Left lung (tissue), 10 donors: ENCODE measurements around the gene AK5. TPM values are rescaled to one million over a fixed set of nuclear protein-coding genes. Genes with fewer than 3 reads are reported as not detected.

Experiments
- ATAC-seq: fragments of 200-7000 bp; cut with Tn5 transposase; one replicate; pipeline ENCODE4 v1.9.1; 2020; ENCODE audit warnings: moderate library complexity
- DNase-seq, 4 donors: peaks; one replicate each; pipeline ENCODE4 v3.0.0-alpha.2; 2013 to 2020
- H3K27ac ChIP-seq, 2 donors: fragments of 200-600 bp; sonication (generic) in 1 of 2; one replicate each; pipeline versions ENCODE4 v1.5.0 to v1.8.0; 2020 to 2021
- H3K27me3 ChIP-seq, 2 donors: fragments of 200-600 bp; sonication (generic) in 1 of 2; one replicate each; pipeline versions ENCODE4 v1.5.0 to v1.8.0; 2020 to 2021
- H3K36me3 ChIP-seq, 2 donors: fragments of 200-600 bp; sonication (generic) in 1 of 2; one replicate each; pipeline versions ENCODE4 v1.5.0 to v1.8.0; 2020 to 2021
- H3K4me1 ChIP-seq, 2 donors: fragments of 200-600 bp; one replicate each; pipeline ENCODE4 v1.8.0; 2021
- H3K4me3 ChIP-seq, 2 donors: fragments of 200-600 bp; sonication (generic) in 1 of 2; one replicate each; pipeline versions ENCODE4 v1.5.0 to v1.8.0; 2020 to 2021; ENCODE audit warnings: mild to moderate bottlenecking in 1 of 2
- H3K9me3 ChIP-seq, 2 donors: fragments of 200-600 bp; sonication (generic) in 1 of 2; one replicate each; pipeline versions ENCODE4 v1.5.0 to v1.8.0; 2020 to 2021
- intact Hi-C, 2 donors: fragments of 100-400 bp; cut with DNase I; formaldehyde crosslinking; loops; one replicate each; pipeline versions ENCODE4 v1.11.2 to v1.14.2; 2022
- polyA plus RNA-seq, 6 donors: library from polyadenylated mRNA; unstranded; fragments of 120-200 nt; gene quantifications; one replicate each; pipeline ENCODE4 v1.2.1, GENCODE V29; 2013; ENCODE audit not compliant: insufficient read length in 6 of 6
- total RNA-seq, 2 donors: library from RNA; stranded (reverse); fragmentation: NEBNext Ultra II Directional; extraction: Animal tissue kit (Norgen Biotek cat#: 25700); gene quantifications; one replicate each; pipeline ENCODE4 v1.2.1, GENCODE V29; 2021
- TF ChIP-seq, protein P1 (sequence below), 2 donors: fragments of 200-600 bp; sonication (generic) in 1 of 2; IDR thresholded peaks; one replicate each; pipeline versions ENCODE4 v1.5.0 to v1.8.0; 2021; ENCODE audit warnings: antibody characterized with exemption in 2 of 2
- donor health status: DM: no; HTN: yes; CAD: no.
- donor health status: DM: no; HTN: no; CAD: no.

The AK5 gene
- total and polyA plus RNA-seq, 8 donors: 0.29 to 1.4 (median 0.80) TPM

DNA sequence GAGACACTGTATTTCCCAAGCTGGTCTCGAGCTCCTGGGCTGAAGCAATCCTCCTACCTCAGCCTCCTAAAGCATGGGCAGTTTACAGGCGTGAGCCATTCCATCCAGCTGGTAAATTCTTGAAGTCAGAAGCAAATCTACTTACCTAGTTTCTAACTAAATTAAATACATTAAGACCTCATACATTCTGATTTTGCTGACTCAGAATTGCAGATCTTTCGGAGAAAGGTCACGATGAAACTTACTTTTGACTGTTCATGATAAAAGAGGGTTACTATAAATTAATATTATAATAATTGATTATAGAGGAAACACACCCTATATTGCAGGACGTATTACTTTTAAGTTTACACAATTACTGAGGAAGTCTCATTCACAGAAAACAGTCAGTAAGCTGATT, 268.3 kb downstream of the AK5 start:
- no peak overlapping the region for H3K4me3 ChIP-seq
- TF ChIP-seq, protein P1, sequence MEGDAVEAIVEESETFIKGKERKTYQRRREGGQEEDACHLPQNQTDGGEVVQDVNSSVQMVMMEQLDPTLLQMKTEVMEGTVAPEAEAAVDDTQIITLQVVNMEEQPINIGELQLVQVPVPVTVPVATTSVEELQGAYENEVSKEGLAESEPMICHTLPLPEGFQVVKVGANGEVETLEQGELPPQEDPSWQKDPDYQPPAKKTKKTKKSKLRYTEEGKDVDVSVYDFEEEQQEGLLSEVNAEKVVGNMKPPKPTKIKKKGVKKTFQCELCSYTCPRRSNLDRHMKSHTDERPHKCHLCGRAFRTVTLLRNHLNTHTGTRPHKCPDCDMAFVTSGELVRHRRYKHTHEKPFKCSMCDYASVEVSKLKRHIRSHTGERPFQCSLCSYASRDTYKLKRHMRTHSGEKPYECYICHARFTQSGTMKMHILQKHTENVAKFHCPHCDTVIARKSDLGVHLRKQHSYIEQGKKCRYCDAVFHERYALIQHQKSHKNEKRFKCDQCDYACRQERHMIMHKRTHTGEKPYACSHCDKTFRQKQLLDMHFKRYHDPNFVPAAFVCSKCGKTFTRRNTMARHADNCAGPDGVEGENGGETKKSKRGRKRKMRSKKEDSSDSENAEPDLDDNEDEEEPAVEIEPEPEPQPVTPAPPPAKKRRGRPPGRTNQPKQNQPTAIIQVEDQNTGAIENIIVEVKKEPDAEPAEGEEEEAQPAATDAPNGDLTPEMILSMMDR (IDR thresholded peaks at IDR 0.05): no peak
- DNase-seq (no peak), ATAC-seq (no peak)
- H3K27me3 ChIP-seq: no peaks in the 10 kb centered on the region
- intact Hi-C loops: no loop called here
- no peaks in the 10 kb centered on the region for H3K36me3 ChIP-seq
- H3K9me3 ChIP-seq: no peaks in the 10 kb centered on the region
- no peaks in the 10 kb centered on the region for H3K4me1 ChIP-seq
- H3K27ac ChIP-seq: no peak overlapping the region

DNA sequence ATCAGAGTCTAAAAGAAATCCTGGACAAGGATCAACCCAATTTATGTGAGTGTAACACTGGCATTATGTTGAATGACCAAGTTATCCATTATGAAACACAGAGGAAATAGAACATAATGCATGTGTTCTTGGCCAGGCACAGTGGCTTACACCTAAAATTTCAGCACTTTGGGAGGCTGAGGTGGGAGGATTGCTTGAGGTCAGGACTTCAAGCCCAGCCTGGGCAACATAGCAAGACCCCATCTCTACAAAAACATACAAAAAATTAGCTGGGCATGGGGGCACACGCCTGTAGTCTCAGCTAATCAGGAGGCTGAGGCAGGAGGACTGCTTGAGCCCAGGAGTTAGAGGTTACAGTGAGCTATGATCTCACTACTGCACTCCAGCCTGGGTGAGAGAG, 270.8 kb downstream of the AK5 start:
- ATAC-seq (no peak), DNase-seq (no peak)
- no peak overlapping the region for H3K27ac ChIP-seq
- intact Hi-C loops: no loop called here
- H3K36me3 ChIP-seq: no peaks in the 10 kb centered on the region
- H3K4me3 ChIP-seq: no peak overlapping the region
- peaks cover 0 to 6% of the 10 kb centered on the region in 2 donors for H3K4me1 ChIP-seq
- H3K9me3 ChIP-seq: no peaks in the 10 kb centered on the region
- TF ChIP-seq, protein P1 (IDR thresholded peaks at IDR 0.05): no peak
- no peaks in the 10 kb centered on the region for H3K27me3 ChIP-seq

GRCh38 chr1:77553568-77554291, 271.9 kb downstream of the AK5 start:
- no peak overlapping the region for H3K27ac ChIP-seq
- no peaks in the 10 kb centered on the region for H3K36me3 ChIP-seq
- peaks cover 0 to 6% of the 10 kb centered on the region in 2 donors for H3K4me1 ChIP-seq
- intact Hi-C loops: no loop called here
- H3K27me3 ChIP-seq: no peaks in the 10 kb centered on the region
- DNase-seq (no peak), ATAC-seq (no peak)
- no peaks in the 10 kb centered on the region for H3K9me3 ChIP-seq
- TF ChIP-seq, protein P1 (IDR thresholded peaks at IDR 0.05): no peak
- no peak overlapping the region for H3K4me3 ChIP-seq

- H3K27me3 ChIP-seq: no peaks in the 10 kb centered on the region
- ATAC-seq: no peak
- peaks cover 0 to 6% of the 10 kb centered on the region in 2 donors for H3K4me1 ChIP-seq
- intact Hi-C loops: no loop called here
- H3K36me3 ChIP-seq: no peaks in the 10 kb centered on the region
- no peak for DNase-seq
- H3K4me3 ChIP-seq: no peak overlapping the region
- TF ChIP-seq, protein P1 (IDR thresholded peaks at IDR 0.05): no peak
- no peak overlapping the region for H3K27ac ChIP-seq
- no peaks in the 10 kb centered on the region for H3K9me3 ChIP-seq
Observed at GRCh38 chr1:77556045-77556444, 274.2 kb downstream of the AK5 start.

DNA sequence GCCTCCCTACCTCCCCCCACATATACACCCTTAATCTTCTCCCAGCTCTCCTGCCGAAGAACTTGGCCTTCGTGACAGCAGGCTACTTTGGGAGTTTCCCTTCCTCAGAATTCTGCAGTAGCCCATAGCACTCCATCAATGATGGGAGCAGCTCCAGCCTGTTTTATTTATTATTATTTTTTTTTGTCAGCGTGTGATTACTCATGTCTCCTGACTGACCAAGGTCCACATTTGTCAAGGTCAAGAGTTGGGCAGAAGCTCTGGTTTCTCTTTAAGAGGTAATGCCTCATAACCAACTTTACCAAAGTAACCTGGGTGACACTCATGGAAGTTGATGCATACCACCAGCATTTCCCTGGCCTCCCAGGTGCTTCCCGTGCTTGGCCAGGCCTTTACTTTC, 275.2 kb downstream of the AK5 start:
- ATAC-seq (no peak), DNase-seq (no peak)
- Histone ChIP-seq H3K9me3 (no peaks in the 10 kb centered on the region), H3K4me1 (peaks cover 0 to 6% of the 10 kb centered on the region in 2 donors), H3K36me3 (no peaks in the 10 kb centered on the region), H3K27ac (no peak overlapping the region), H3K4me3 (no peak overlapping the region), H3K27me3 (no peaks in the 10 kb centered on the region)
- intact Hi-C loops: no loop called here
- TF ChIP-seq, protein P1 (IDR thresholded peaks at IDR 0.05): no peak
